Mammary epithelial cell (primary cell): Measurements from ENCODE around the gene SARNP.

Source experiments
- CTCF ChIP-seq, 2 donors: IDR thresholded peaks in 1 of 2; conservative IDR thresholded peaks in 1 of 2; 2 replicates each; pipeline ENCODE4 v1.5.1; 2011 to 2012; ENCODE audit warnings: inconsistent platforms in 2 of 2, low read length in 2 of 2, mild to moderate bottlenecking in 2 of 2, control low read depth in 1 of 2, low read depth in 1 of 2; ENCODE audit not compliant: insufficient read depth in 1 of 2; ENCODE audit errors: extremely low read depth in 1 of 2
- EZH2 ChIP-seq: IDR thresholded peaks from 2 replicates; pipeline ENCODE4 v1.6.1; 2012; ENCODE audit warnings: low read length, inconsistent platforms, borderline replicate concordance

- no peak for TF ChIP-seq CTCF (conservative IDR thresholded peaks at IDR 0.05 in 1 of 2, IDR thresholded peaks at IDR 0.05 in 1 of 2; ENCODE audit: extremely low read depth in 1 of 2, insufficient read depth in 1 of 2, low read depth in 1 of 2, low read length in 2 of 2)
- TF ChIP-seq EZH2: no peak
These were observed 75.4 kb downstream of the SARNP start for GRCh38 chr12:55741931-55742680.
